Measurements from ENCODE around the gene LRP10.

Gene LRP10

DNA sequence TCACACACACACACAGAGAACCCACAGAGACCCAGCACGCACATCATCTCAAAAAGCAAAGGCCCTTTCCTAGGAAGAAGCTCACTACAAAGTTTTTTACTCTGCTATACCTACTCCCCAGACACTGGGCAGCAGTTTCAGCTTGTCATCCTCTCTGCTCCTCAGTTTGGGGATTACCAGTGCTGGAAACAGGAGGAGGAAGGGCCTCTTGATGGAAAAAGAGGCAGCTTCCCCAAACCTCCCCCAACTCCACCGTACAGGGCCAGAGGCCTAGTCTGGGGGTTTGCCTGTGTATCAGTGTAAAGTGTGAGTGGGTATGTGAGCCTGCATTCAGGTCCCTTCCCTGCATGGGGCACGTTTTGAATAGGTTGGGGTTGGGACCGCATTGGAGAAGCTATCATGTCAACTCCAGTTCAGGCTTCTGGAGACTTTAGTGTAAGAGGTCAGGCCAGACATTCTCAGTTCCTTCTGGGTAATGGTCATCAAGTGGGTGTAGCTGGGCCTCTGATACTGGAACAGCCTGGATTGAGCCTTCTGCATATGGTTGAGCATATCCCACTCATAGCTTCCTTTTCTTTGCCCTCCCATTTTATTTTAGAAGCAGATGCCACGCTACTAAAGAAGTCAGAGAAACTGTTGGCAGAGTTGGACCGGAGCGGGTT lies 12.7 kb downstream of the LRP10 start:
- TF ChIP-seq CTCF (conservative IDR thresholded peaks at IDR 0.05), result no peak

GRCh38 chr14:22884738-22885523 lies 13.4 kb downstream of the LRP10 start:
- no peak overlapping the region for H3K27ac ChIP-seq
- no peak for TF ChIP-seq CTCF (conservative IDR thresholded peaks at IDR 0.05)

More for the DNA sequence above, 12.7 kb downstream of the LRP10 start:
- no peak overlapping the region for H3K27ac ChIP-seq

- no peak for TF ChIP-seq CTCF (conservative IDR thresholded peaks at IDR 0.05)
- peak overlapping the region; percentile 92 for H3K27ac ChIP-seq
These were observed 14.4 kb downstream of the LRP10 start for GRCh38 chr14:22885975-22886374.

GRCh38 chr14:22886500-22887259 lies 15.1 kb downstream of the LRP10 start:
- H3K27ac ChIP-seq, result peak overlapping the region; percentile 92
- TF ChIP-seq CTCF (conservative IDR thresholded peaks at IDR 0.05), result peak; percentile 27

DNA sequence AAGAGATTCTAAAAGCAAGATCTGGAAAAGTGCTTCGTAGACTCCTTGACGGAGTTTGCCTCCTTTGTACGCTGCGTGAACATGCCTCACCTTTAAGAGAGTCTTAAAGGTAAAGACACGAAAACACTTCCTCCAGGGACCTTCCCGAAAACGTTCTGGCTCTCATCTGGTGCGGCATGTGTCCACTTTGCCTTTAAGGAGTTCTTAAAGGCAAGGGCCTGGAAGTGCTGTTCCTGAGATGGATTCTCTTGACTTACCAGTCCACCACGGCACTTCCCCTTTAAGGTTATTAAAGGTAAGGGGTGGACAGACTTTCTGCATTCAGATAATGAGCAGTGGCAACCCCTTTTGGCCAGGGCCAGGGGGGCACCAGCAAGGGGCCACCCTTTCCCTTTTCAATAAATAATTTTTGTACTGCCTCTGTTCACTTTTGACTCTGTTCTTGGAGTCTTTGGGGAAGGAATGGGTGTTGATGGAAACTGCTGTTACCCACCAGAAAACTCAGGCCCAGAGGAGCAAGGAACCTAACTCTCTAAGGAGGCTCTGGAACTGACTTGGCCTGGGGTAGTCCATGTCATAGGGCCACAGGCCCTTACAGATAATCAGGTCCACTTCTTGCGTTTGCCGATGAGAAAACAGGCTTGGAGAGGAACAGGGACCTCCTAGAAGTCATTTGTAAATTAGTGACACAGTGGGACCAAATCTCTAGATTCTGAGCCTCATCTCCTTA lies 15.9 kb downstream of the LRP10 start:
- peak overlapping the region; percentile 92 for H3K27ac ChIP-seq
- no peak for TF ChIP-seq CTCF (conservative IDR thresholded peaks at IDR 0.05)

GRCh38 chr14:22887990-22888378 lies 16.4 kb downstream of the LRP10 start:
- TF ChIP-seq CTCF (conservative IDR thresholded peaks at IDR 0.05), result no peak
- peak overlapping the region; percentile 92 for H3K27ac ChIP-seq

Data from VCaP (cell line).